Ishikawa (cell line): ENCODE data around the gene CCDC39.

Experiments
- CEBPB ChIP-seq: IDR thresholded peaks from 2 replicates; pipeline ENCODE4 v1.6.1; 2012
- CREB1 ChIP-seq: IDR thresholded peaks from 2 replicates; pipeline ENCODE4 v1.6.1; 2012; ENCODE audit warnings: low read depth
- EGR1 ChIP-seq: IDR thresholded peaks from 2 replicates; pipeline ENCODE4 v1.6.1; 2012
- EP300 ChIP-seq: IDR thresholded peaks from 2 replicates; pipeline ENCODE4 v1.6.1; 2012; ENCODE audit warnings: borderline replicate concordance
- FOXM1 ChIP-seq: IDR thresholded peaks from 2 replicates; pipeline ENCODE4 v1.6.1; 2012; ENCODE audit warnings: low read depth, borderline replicate concordance
- NFIC ChIP-seq: IDR thresholded peaks from 2 replicates; pipeline ENCODE4 v1.6.1; 2012
- RAD21 ChIP-seq: IDR thresholded peaks from 2 replicates; pipeline ENCODE4 v1.6.1; 2012; ENCODE audit warnings: low read depth
- TAF1 ChIP-seq: IDR thresholded peaks from 2 replicates; pipeline ENCODE4 v1.6.1; 2012; ENCODE audit warnings: low read depth, mild to moderate bottlenecking
- TCF12 ChIP-seq: IDR thresholded peaks from 2 replicates; pipeline ENCODE4 v1.6.1; 2012; ENCODE audit warnings: low read depth
- TEAD4 ChIP-seq: IDR thresholded peaks from 2 replicates; pipeline ENCODE4 v1.6.1; 2012
- YY1 ChIP-seq: IDR thresholded peaks from 2 replicates; pipeline ENCODE4 v1.6.1; 2012; ENCODE audit warnings: low read depth
- ZBTB7A ChIP-seq: IDR thresholded peaks from 2 replicates; pipeline ENCODE4 v1.6.1; 2012; ENCODE audit warnings: low read depth
- TF ChIP-seq, protein P1 (sequence below): IDR thresholded peaks from 2 replicates; pipeline ENCODE4 v1.6.1; 2012
- TF ChIP-seq, protein P2 (sequence below): IDR thresholded peaks from 2 replicates; pipeline ENCODE4 v1.6.1; 2012
- TF ChIP-seq, protein P3 (sequence below): IDR thresholded peaks from 2 replicates; pipeline ENCODE4 v1.6.1; 2012; ENCODE audit warnings: low read depth, mild to moderate bottlenecking

Gene CCDC39

DNA sequence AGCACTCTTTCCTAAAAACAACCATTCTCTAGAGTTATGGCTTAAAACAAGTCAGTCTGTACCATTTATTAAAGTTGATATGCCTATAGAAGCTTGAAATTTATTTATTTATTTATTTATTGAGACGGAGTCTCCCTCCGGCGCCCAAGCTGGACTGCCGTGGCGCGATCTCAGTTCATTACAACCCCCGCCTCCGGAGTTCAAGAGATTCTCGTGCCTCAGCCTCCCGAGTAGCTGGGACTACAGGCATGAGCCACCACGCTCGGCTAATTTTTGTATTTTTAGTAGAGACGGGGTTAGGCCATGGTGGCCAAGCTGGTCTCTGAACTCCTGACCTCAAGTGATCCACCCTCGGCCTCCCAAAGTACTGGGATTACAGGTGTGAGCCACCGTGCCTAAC, 78.8 kb downstream of the CCDC39 start:
- TF ChIP-seq, protein P1, sequence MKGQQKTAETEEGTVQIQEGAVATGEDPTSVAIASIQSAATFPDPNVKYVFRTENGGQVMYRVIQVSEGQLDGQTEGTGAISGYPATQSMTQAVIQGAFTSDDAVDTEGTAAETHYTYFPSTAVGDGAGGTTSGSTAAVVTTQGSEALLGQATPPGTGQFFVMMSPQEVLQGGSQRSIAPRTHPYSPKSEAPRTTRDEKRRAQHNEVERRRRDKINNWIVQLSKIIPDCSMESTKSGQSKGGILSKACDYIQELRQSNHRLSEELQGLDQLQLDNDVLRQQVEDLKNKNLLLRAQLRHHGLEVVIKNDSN: no peak
- TF ChIP-seq YY1 (no peak), EP300 (no peak), CEBPB (no peak), TAF1 (no peak), NFIC (no peak), ZBTB7A (no peak), RAD21 (no peak), EGR1 (no peak), CREB1 (no peak), FOXM1 (no peak), TEAD4 (no peak), TCF12 (no peak)
- TF ChIP-seq, protein P2, sequence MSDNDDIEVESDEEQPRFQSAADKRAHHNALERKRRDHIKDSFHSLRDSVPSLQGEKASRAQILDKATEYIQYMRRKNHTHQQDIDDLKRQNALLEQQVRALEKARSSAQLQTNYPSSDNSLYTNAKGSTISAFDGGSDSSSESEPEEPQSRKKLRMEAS: no peak
- TF ChIP-seq, protein P3, sequence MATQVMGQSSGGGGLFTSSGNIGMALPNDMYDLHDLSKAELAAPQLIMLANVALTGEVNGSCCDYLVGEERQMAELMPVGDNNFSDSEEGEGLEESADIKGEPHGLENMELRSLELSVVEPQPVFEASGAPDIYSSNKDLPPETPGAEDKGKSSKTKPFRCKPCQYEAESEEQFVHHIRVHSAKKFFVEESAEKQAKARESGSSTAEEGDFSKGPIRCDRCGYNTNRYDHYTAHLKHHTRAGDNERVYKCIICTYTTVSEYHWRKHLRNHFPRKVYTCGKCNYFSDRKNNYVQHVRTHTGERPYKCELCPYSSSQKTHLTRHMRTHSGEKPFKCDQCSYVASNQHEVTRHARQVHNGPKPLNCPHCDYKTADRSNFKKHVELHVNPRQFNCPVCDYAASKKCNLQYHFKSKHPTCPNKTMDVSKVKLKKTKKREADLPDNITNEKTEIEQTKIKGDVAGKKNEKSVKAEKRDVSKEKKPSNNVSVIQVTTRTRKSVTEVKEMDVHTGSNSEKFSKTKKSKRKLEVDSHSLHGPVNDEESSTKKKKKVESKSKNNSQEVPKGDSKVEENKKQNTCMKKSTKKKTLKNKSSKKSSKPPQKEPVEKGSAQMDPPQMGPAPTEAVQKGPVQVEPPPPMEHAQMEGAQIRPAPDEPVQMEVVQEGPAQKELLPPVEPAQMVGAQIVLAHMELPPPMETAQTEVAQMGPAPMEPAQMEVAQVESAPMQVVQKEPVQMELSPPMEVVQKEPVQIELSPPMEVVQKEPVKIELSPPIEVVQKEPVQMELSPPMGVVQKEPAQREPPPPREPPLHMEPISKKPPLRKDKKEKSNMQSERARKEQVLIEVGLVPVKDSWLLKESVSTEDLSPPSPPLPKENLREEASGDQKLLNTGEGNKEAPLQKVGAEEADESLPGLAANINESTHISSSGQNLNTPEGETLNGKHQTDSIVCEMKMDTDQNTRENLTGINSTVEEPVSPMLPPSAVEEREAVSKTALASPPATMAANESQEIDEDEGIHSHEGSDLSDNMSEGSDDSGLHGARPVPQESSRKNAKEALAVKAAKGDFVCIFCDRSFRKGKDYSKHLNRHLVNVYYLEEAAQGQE: no peak

DNA sequence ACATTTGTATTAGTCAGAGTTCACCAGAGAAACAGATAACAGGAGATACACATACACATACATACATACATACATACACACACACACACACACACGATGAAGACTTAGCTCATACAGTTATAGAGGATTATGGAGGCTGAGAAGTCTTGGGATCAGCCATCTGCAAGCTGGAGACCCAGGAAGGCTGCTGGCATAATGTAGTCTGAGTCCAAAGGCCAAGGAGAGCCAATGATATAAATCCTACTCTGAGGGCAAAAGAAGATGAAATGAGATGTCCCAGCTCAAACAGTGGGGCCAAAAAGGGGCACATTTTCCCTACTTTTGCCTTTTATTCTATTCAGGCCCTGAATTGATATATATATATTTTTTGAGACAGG, 83.7 kb downstream of the CCDC39 start:
- no peak for TF ChIP-seq TAF1
- TF ChIP-seq, protein P1: no peak
- no peak for TF ChIP-seq CREB1
- TF ChIP-seq, protein P3: no peak
- TF ChIP-seq EGR1: no peak
- no peak for TF ChIP-seq CEBPB
- TF ChIP-seq TCF12: no peak
- TF ChIP-seq, protein P2: no peak
- no peak for TF ChIP-seq ZBTB7A
- no peak for TF ChIP-seq RAD21

DNA sequence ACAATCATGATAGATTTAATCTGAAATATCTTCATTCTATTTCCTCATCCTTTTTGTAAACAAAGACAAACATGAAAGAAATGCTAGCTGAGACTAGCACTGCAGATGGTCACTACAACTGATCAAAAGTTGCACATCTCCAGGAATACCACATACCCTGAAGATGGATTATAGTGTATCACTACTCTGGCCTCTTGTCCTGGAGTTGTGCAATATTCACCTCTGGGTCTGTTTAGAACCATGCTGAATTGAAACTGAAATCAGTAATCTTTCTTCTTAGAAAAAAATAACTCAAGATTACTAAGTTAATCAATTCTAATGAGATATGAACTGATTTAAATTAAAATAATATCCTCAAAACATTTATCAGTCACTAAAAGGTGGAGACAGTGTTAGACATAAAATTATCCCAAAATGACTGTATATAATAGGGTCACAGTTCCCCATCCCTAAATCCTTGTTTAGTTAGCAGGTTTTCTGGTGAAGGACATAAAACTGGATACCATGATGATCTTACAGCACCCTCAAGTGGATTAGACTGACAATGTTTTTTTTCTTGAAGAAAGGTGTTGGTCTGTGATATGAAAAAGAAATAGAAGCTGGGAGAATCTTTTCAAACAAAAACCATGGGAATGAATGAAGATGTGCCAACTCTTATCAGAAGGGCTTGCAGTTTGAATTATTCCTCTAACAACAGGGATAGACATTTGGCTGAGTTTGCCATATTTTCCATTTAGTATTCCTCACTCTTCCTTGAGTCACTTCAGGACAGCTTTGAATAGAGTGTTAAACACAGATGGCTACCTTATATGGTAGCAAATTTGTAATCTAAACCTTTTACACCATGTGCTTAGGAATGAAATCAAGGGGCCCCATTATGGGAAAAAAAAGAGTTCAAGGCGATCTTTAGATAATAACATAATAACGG, 84.4 kb downstream of the CCDC39 start:
- TF ChIP-seq EP300 (no peak), EGR1 (no peak), RAD21 (peak; percentile 63), TAF1 (no peak)
- TF ChIP-seq, protein P2: no peak

DNA sequence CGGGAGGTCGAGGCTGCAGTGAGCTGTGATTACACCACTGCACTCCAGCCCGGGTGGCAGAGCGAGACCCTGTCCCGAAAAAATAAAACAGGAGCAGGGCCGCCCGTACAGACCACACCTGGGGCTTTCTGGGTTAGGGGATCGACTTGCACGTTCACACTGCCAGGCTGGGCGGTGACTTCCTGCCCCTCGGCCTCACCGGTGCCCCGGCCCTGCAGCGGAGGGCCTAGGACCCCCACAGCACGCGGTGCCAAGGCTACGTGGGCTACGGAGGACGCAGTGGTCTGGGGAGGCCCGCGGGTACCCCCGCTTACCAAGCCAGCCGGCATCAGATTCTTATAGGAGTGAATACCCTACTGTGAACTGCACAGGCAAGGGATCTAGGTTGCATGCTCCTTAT, 88.9 kb downstream of the CCDC39 start:
- TF ChIP-seq EGR1 (no peak), EP300 (no peak), RAD21 (no peak), TCF12 (no peak), ZBTB7A (no peak), CEBPB (no peak), TEAD4 (no peak), CREB1 (no peak), YY1 (no peak), FOXM1 (no peak), TAF1 (no peak)
- TF ChIP-seq, protein P1: no peak
- TF ChIP-seq, protein P3: no peak
